CD4-positive, alpha-beta T cell treated with Interleukin-12 subunit alpha and Interleukin-12 subunit beta, for 1 hour (primary cell): ENCODE data around the gene ZNF232.
"Not testable (repeated sequence)": the region's sequence is repeated elsewhere in the genome, so short reads cannot be mapped to it uniquely, and the experiment has no call there.

Source experiments
- DNase-seq: peaks from one replicate; pipeline ENCODE4 v3.0.0-alpha.2; 2020

ZNF232 gene

GRCh38 chr17:5096731-5097100 lies 15.0 kb downstream of the ZNF232 start:
- DNase-seq, result no peak

GRCh38 chr17:5092218-5093010 lies 19.3 kb downstream of the ZNF232 start:
- DNase-seq, result no peak

GRCh38 chr17:5080591-5080990 lies 31.1 kb downstream of the ZNF232 start:
- no peak for DNase-seq

- DNase-seq, result peak; percentile 81
These were observed 33.3 kb downstream of the ZNF232 start, which contains the start of gene ZFP3 for GRCh38 chr17:5078106-5079028. Gene ZFP3 (plus strand): TSS chr17:5078467. CDS start chr17:5091505, 13,038 bp downstream.

DNA sequence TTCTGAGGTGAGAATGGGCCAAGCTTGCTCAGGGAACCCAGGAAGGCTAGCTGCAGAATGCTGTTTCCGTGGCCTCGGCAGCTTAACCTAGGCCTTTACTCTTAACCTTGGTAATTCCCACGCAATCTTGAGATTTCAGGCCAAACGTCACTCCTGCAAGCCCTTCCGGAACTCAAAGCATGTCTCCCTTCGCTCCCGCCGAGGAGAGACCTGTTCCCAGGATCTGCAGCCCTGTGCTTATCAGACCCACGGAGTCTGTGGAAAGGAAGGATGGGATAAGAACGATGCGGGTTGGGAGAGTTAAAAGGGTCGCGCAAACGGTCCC lies 33.9 kb downstream of the ZNF232 start:
- DNase-seq, result no peak

DNA sequence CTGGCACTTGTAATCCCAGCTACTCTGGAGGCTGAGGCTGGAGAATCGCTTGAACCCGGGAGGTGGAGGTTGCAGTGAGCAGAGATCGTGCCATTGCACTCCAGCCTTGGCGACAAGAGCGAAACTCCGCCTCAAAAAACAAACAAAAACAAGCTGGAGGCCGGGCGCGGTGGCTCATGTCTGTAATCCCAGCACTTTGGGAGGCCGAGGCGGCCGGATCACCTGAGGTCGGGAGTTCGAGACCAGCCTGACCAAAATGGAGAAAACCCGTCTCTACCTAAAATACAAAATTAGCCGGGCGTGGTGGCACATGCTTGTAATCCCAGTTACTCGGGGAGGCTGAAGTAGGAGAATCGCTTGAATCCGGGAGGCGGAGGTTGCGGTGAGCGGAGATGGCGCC lies 34.4 kb downstream of the ZNF232 start:
- DNase-seq, result not testable (repeated sequence)

DNA sequence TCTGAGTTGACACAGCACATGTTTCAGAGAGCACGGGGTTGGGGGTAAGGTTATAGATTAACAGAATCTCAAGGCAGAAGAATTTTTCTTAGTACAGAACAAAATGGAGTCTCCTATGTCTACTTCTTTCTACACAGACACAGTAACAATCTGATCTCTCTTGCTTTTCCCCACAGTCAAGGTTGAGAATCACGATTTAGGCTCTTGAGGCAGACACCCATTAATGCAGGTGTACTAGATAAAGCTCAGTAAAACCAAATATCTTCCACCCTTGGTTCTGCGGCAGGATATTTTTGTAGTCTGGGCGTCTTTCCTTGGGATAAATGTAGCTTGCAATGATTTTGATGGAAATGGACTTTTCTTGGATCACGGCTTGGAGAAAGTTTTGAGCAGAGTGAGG lies 36.2 kb downstream of the ZNF232 start:
- DNase-seq, result not testable (repeated sequence)

DNA sequence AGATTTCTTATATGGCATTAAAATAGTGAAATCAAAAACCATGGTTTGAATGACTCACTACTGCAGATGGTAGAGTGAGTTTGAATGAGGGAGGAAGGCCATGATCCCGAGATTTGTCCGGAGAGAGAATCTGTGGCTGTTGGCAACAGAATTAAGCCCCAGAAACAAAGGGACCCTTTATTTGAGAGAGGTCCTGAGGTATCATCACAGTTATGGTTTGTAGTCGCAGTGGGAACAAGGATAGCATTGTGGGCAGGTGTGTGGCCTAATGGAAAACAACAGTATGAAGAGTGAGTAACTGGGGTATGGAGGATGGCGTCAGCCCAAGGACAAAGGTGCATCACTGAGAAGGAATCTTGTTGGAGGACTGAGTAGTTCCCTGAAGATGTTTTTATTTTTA lies 42.0 kb downstream of the ZNF232 start:
- no peak for DNase-seq

DNA sequence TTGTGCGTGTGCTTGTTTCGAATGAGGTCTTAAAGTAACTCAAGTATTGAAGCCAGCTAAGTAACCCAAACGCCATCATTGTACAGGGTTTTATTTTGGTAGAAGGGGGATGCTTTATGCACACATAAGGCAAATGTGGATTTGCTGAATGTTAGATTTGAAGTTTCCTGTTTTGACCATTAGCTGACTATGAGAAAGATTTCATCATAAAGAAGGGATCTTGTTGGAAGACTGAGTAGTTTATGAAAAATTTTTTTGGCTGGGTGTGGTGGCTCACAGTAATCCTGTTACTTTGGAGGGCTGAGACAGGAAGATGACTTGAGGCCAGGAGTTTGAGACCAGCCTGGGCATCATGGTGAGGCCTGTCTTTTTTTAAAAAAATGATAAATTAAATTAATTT lies 43.4 kb downstream of the ZNF232 start:
- DNase-seq, result no peak

- DNase-seq, result no peak
These were observed 46.4 kb downstream of the ZNF232 start for GRCh38 chr17:5065227-5065744.
